IMR-90 (cell line): ENCODE data around the gene SUV39H2. TPM values are rescaled to one million over a fixed set of nuclear protein-coding genes. Genes with fewer than 3 reads are reported as not detected.

Experiments
- ATAC-seq: fragments of 200-7000 bp; cut with Tn5 transposase; 2 replicates; pipeline ENCODE4 v1.9.1; 2020; ENCODE audit warnings: low read depth, mild to moderate bottlenecking, moderate library complexity
- BruUV-seq: library from RNA; stranded (reverse); fragments of 400-500 nt; replicated peaks from 2 replicates; lab custom pipeline; 2021; lab: Mats Ljungman, UMichigan
- CTCF ChIA-PET: fragments of 300-600 bp; formaldehyde crosslinking; extraction: SDS; loops from one replicate; lab custom pipeline; 2021; ENCODE audit warnings: antibody characterized with exemption; lab: Yijun Ruan, JAX
- POLR2A ChIA-PET: fragments of 300-600 bp; sonication (Branson Sonifier 250); formaldehyde crosslinking; loops from one replicate; lab custom pipeline; 2022; ENCODE audit warnings: antibody characterized with exemption; ENCODE audit not compliant: unreplicated experiment; lab: Charles Lee
- DNase-seq: peaks from one replicate; pipeline ENCODE4 v3.0.0; 2013
- H2AFZ ChIP-seq: replicated peaks from 2 replicates; pipeline ENCODE3; 2013; ENCODE audit warnings: low read length, mild to moderate bottlenecking; ENCODE audit not compliant: poor library complexity
- H2AK5ac ChIP-seq: 2 replicates; pipeline ENCODE4 v1.6.1; 2013; ENCODE audit warnings: low read depth, low read length, inconsistent platforms
- H2AK9ac ChIP-seq: replicated peaks from 2 replicates; pipeline ENCODE3; 2013; ENCODE audit warnings: mild to moderate bottlenecking, low read depth, low read length, moderate library complexity; ENCODE audit not compliant: poor library complexity
- H2BK120ac ChIP-seq: 2 replicates; pipeline ENCODE4 v1.6.1; 2013; ENCODE audit warnings: low read depth, low read length, inconsistent platforms
- H2BK15ac ChIP-seq: 3 replicates; pipeline ENCODE4 v1.6.1; 2013; ENCODE audit warnings: low read depth, low read length, inconsistent platforms
- H2BK20ac ChIP-seq: 2 replicates; pipeline ENCODE4 v1.6.1; 2013; ENCODE audit warnings: low read depth, mild to moderate bottlenecking, inconsistent platforms, low read length, moderate library complexity
- H2BK5ac ChIP-seq: 2 replicates; pipeline ENCODE4 v1.6.1; 2013; ENCODE audit warnings: mild to moderate bottlenecking, low read depth, low read length, inconsistent platforms; ENCODE audit not compliant: poor library complexity, severe bottlenecking
- H3K14ac ChIP-seq: replicated peaks from 2 replicates; pipeline ENCODE4 v1.6.1; 2013; ENCODE audit warnings: low read depth, low read length, inconsistent platforms
- H3K18ac ChIP-seq: 2 replicates; pipeline ENCODE4 v1.6.1; 2013; ENCODE audit warnings: low read depth, low read length, control low read depth
- H3K23ac ChIP-seq: 2 replicates; pipeline ENCODE4 v1.6.1; 2013; ENCODE audit warnings: low read depth, low read length, inconsistent platforms
- H3K27ac ChIP-seq: 2 replicates; pipeline ENCODE4 v1.5.1; 2013; ENCODE audit warnings: mild to moderate bottlenecking, control low read depth, low read length; ENCODE audit not compliant: insufficient read depth
- H3K27me3 ChIP-seq: 2 replicates; pipeline ENCODE4 v1.6.1; 2013; ENCODE audit warnings: low read length; ENCODE audit not compliant: control insufficient read depth, insufficient read depth
- H3K36me3 ChIP-seq: 2 replicates; pipeline ENCODE4 v1.6.1; 2013; ENCODE audit warnings: low read length, mixed read lengths; ENCODE audit not compliant: control insufficient read depth, insufficient read depth
- H3K4ac ChIP-seq: 2 replicates; pipeline ENCODE4 v1.6.1; 2013; ENCODE audit warnings: low read depth, low read length, inconsistent platforms
- H3K4me1 ChIP-seq: 2 replicates; pipeline ENCODE4 v1.6.1; 2013; ENCODE audit warnings: low read length, mixed read lengths; ENCODE audit not compliant: control insufficient read depth, insufficient read depth
- H3K4me2 ChIP-seq: 2 replicates; pipeline ENCODE4 v1.6.1; 2013; ENCODE audit warnings: low read depth, mild to moderate bottlenecking, control low read depth, low read length, moderate library complexity
- H3K4me3 ChIP-seq: 2 replicates; pipeline ENCODE4 v1.5.1; 2013; ENCODE audit warnings: low read depth, mild to moderate bottlenecking, control low read depth, low read length, moderate library complexity; ENCODE audit not compliant: insufficient read depth
- H3K56ac ChIP-seq: 2 replicates; pipeline ENCODE4 v1.6.1; 2013; ENCODE audit warnings: low read length, inconsistent platforms; ENCODE audit not compliant: insufficient read depth; ENCODE audit errors: extremely low read depth
- H3K79me1 ChIP-seq, 2 experiments: 2 replicates each; pipeline ENCODE4 v1.6.1; 2013; ENCODE audit warnings: low read length in 2 of 2, inconsistent platforms in 1 of 2, low read depth in 1 of 2
- H3K9ac ChIP-seq: 2 replicates; pipeline ENCODE4 v1.6.1; 2013; ENCODE audit warnings: low read depth, low read length, control low read depth
- H3K9me1 ChIP-seq: 2 replicates; pipeline ENCODE4 v1.6.1; 2013; ENCODE audit warnings: low read length, inconsistent platforms; ENCODE audit not compliant: insufficient read depth
- H3K9me3 ChIP-seq: 2 replicates; pipeline ENCODE4 v1.6.1; 2013; ENCODE audit warnings: low read length; ENCODE audit not compliant: control insufficient read depth, insufficient read depth
- H4K20me1 ChIP-seq: 2 replicates; pipeline ENCODE4 v1.6.1; 2013; ENCODE audit warnings: low read length, inconsistent platforms; ENCODE audit not compliant: insufficient read depth
- H4K5ac ChIP-seq: 2 replicates; pipeline ENCODE4 v1.6.1; 2013; ENCODE audit warnings: mild to moderate bottlenecking, low read depth, low read length, control low read depth
- H4K8ac ChIP-seq, 2 experiments: 2 replicates each; pipeline ENCODE4 v1.6.1; 2013; ENCODE audit warnings: low read depth in 2 of 2, low read length in 2 of 2, control low read depth in 1 of 2, inconsistent platforms in 1 of 2
- H4K91ac ChIP-seq: 2 replicates; pipeline ENCODE4 v1.6.1; 2013; ENCODE audit warnings: low read depth, low read length, inconsistent platforms; ENCODE audit not compliant: insufficient read depth
- BHLHE40 ChIP-seq: fragments of 150-350 bp; IDR thresholded peaks from 2 replicates; pipeline ENCODE4 v1.6.1; 2016; ENCODE audit warnings: mild to moderate bottlenecking, low read depth, low read length
- CEBPB ChIP-seq: IDR thresholded peaks from 2 replicates; pipeline ENCODE4 v1.6.1; 2012; ENCODE audit warnings: low read depth, low read length, improper control_type of control experiment
- CHD1 ChIP-seq: IDR thresholded peaks from 2 replicates; pipeline ENCODE4 v1.6.1; 2012; ENCODE audit warnings: low read depth, low read length, improper control_type of control experiment
- CTCF ChIP-seq: conservative IDR thresholded peaks from 2 replicates; pipeline ENCODE4 v1.5.1; 2012; ENCODE audit warnings: mild to moderate bottlenecking, low read depth, low read length, improper control_type of control experiment
- ELK1 ChIP-seq: fragments of 150-350 bp; IDR thresholded peaks from 2 replicates; pipeline ENCODE4 v1.6.1; 2016; ENCODE audit warnings: low read depth, mild to moderate bottlenecking, low read length, moderate library complexity, borderline replicate concordance
- FOS ChIP-seq: fragments of 150-350 bp; IDR thresholded peaks from 2 replicates; pipeline ENCODE4 v1.6.1; 2016; ENCODE audit warnings: low read depth, low read length
- MAFK ChIP-seq: IDR thresholded peaks from 2 replicates; pipeline ENCODE4 v1.6.1; 2012; ENCODE audit warnings: low read depth, low read length, improper control_type of control experiment
- MAZ ChIP-seq: IDR thresholded peaks from 2 replicates; pipeline ENCODE4 v1.6.1; 2012; ENCODE audit warnings: low read depth, mild to moderate bottlenecking, low read length, improper control_type of control experiment, moderate library complexity, borderline replicate concordance
- MXI1 ChIP-seq: IDR thresholded peaks from 2 replicates; pipeline ENCODE4 v1.6.1; 2012; ENCODE audit warnings: low read depth, mild to moderate bottlenecking, low read length, moderate library complexity, borderline replicate concordance
- NFE2L2 ChIP-seq: fragments of 150-350 bp; IDR thresholded peaks from 2 replicates; pipeline ENCODE4 v1.6.1; 2016; ENCODE audit warnings: low read depth, mild to moderate bottlenecking, low read length
- POLR2A ChIP-seq: IDR thresholded peaks from 2 replicates; pipeline ENCODE4 v1.6.1; 2012; ENCODE audit warnings: mild to moderate bottlenecking, low read depth, low read length
- RAD21 ChIP-seq: IDR thresholded peaks from 2 replicates; pipeline ENCODE4 v1.6.1; 2012; ENCODE audit warnings: low read length, improper control_type of control experiment
- RCOR1 ChIP-seq: IDR thresholded peaks from 2 replicates; pipeline ENCODE4 v1.6.1; 2012; ENCODE audit warnings: mild to moderate bottlenecking, low read length, improper control_type of control experiment; ENCODE audit not compliant: insufficient replicate concordance
- RFX5 ChIP-seq: IDR thresholded peaks from 2 replicates; pipeline ENCODE4 v1.8.0; 2012; ENCODE audit warnings: low read depth, mild to moderate bottlenecking, low read length, moderate library complexity
- SMC3 ChIP-seq: fragments of 150-350 bp; IDR thresholded peaks from 2 replicates; pipeline ENCODE4 v1.6.1; 2016; ENCODE audit warnings: low read depth, mild to moderate bottlenecking, antibody characterized with exemption, low read length, moderate library complexity
- USF2 ChIP-seq: fragments of 150-350 bp; IDR thresholded peaks from 2 replicates; pipeline ENCODE4 v1.6.1; 2017; ENCODE audit warnings: mild to moderate bottlenecking, antibody characterized with exemption, low read length, low read depth
- WGBS, 2 experiments: methylation state at CpG; one replicate each; pipeline versions ENCODE4 v1.1.5 to v1.1.7; 2013; ENCODE audit warnings: missing lambda C conversion rate in 2 of 2; ENCODE audit not compliant: insufficient read length in 1 of 2; ENCODE audit errors: extremely low coverage in 2 of 2; 5-methylcytosine and 5-hydroxymethylcytosine counted together
- dilution Hi-C: fragments of 300-500 bp; cut with HindIII; formaldehyde crosslinking; loops from one replicate; pipeline ENCODE4 v1.14.3; 2018; ENCODE audit warnings: low sequenced_read_pairs; ENCODE audit not compliant: unreplicated experiment
- in situ Hi-C: fragments of 300-500 bp; cut with MboI; formaldehyde crosslinking; loops from 3 replicates; pipeline ENCODE4 v1.14.3; 2019; ENCODE audit warnings: low sequenced_read_pairs, inconsistent platforms, mixed read lengths
- intact Hi-C: fragments of 100-400 bp; cut with micrococcal nuclease; formaldehyde crosslinking; loops from 2 replicates; pipeline ENCODE4 v1.10.0; 2022
- polyA plus RNA-seq, 3 experiments: library from polyadenylated mRNA; depleted of rRNA; stranded (reverse); fragments of >200 nt; gene quantifications; 2 replicates each; pipeline ENCODE4 v1.2.3, GENCODE V29; 2012; ENCODE audit warnings: low replicate concordance in 1 of 3
- total RNA-seq: library from RNA; depleted of rRNA; stranded (reverse); fragments of >200 nt; gene quantifications from 2 replicates; pipeline ENCODE4 v1.2.3, GENCODE V29; 2012

The SUV39H2 gene
- total and polyA plus RNA-seq, 2 of the 4 experiments (the other 2 are of a cell fraction): 5.3 to 14.5 TPM

GRCh38 chr10:14930610-14931009 lies 51.9 kb downstream of the SUV39H2 start:
- no peak overlapping the region for H2BK15ac ChIP-seq
- H3K23ac ChIP-seq: no peak overlapping the region
- H3K9ac ChIP-seq: no peak overlapping the region
- no peak overlapping the region for H4K5ac ChIP-seq
- H3K14ac ChIP-seq: no peak overlapping the region
- no peak overlapping the region for H3K4me2 ChIP-seq
- no peak for ATAC-seq
- H3K4me1 ChIP-seq: no peaks in the 10 kb centered on the region
- no CpG with 5 or more reads among the region's 10 CpGs for WGBS, 2 experiments
- peaks cover 0 to 1% of the 10 kb centered on the region in 2 experiments; a peak in 1 of 4 replicates for H3K79me1 ChIP-seq
- in situ Hi-C loops: no loop called here
- no peak overlapping the region for H4K91ac ChIP-seq
- no peaks in the 10 kb centered on the region for H3K27me3 ChIP-seq
- no peak overlapping the region for H4K8ac ChIP-seq
- no peak overlapping the region for H2BK20ac ChIP-seq
- ChIA-PET POLR2A (no interaction called here), CTCF (interaction anchor here (1.2 kb wide), 1 partner anchor 25 kb away, joined by 3 read pairs; no protein-coding TSS in a partner anchor)
- H3K27ac ChIP-seq: no peak overlapping the region
- no peak overlapping the region for H2BK120ac ChIP-seq
- no peaks in the 10 kb centered on the region for H4K20me1 ChIP-seq
- no peaks in the 10 kb centered on the region; the same call in 1 of the 2 replicates for H3K9me1 ChIP-seq
- no peak overlapping the region for H3K4ac ChIP-seq
- no peak for DNase-seq
- no peak overlapping the region for H2BK5ac ChIP-seq
- TF ChIP-seq CHD1 (no peak), MXI1 (no peak), RFX5 (no peak), CTCF (no peak), SMC3 (no peak), BHLHE40 (no peak), CEBPB (no peak), FOS (no peak), USF2 (no peak), MAZ (no peak), RCOR1 (no peak), MAFK (no peak), NFE2L2 (no peak), POLR2A (no peak), RAD21 (no peak), ELK1 (no peak)
- peaks cover 47% of the 10 kb centered on the region for H3K36me3 ChIP-seq
- no peak overlapping the region for H3K4me3 ChIP-seq
- H2AK5ac ChIP-seq: no peak overlapping the region
- intact Hi-C loops: no loop called here
- no peak overlapping the region for H3K18ac ChIP-seq
- BruUV-seq: no TSS peak
- no peak overlapping the region for H3K56ac ChIP-seq
- H3K9me3 ChIP-seq: no peaks in the 10 kb centered on the region
- dilution Hi-C loops: no loop called here
- no peak overlapping the region for H2AFZ ChIP-seq
- no peak overlapping the region for H2AK9ac ChIP-seq
